Memory B cell (primary cell): ENCODE results near the gene ATM.
"Not testable (repeated sequence)": the region's sequence is repeated elsewhere in the genome, so short reads cannot be mapped to it uniquely, and the experiment has no call there.

ENCODE experiments used
- ATAC-seq: fragments of 150-1000 bp; cut with Tn5 transposase; 2 replicates; pipeline ENCODE4 v1.10.0; 2021; ENCODE audit warnings: low read depth, mild to moderate bottlenecking, moderate library complexity
- DNase-seq, 2 donors: peaks; one replicate each; pipeline ENCODE4 v3.0.0; 2022; ENCODE audit warnings: low spot score in 2 of 2
- H3K27ac Mint-ChIP-seq: one replicate; pipeline ENCODE4 v1.8.0; 2022; ENCODE audit warnings: mild to moderate bottlenecking, moderate library complexity, mixed read lengths
- H3K27me3 Mint-ChIP-seq: one replicate; pipeline ENCODE4 v1.8.0; 2022; ENCODE audit warnings: mixed read lengths
- H3K36me3 Mint-ChIP-seq: one replicate; pipeline ENCODE4 v1.8.0; 2022; ENCODE audit warnings: mild to moderate bottlenecking, mixed read lengths
- H3K4me1 Mint-ChIP-seq: one replicate; pipeline ENCODE4 v1.8.0; 2022; ENCODE audit warnings: mixed read lengths
- H3K4me3 Mint-ChIP-seq: one replicate; pipeline ENCODE4 v1.8.0; 2022; ENCODE audit warnings: mild to moderate bottlenecking, moderate library complexity, mixed read lengths
- H3K9me3 Mint-ChIP-seq: one replicate; pipeline ENCODE4 v1.8.0; 2022; ENCODE audit warnings: mixed read lengths

ATM gene

DNA sequence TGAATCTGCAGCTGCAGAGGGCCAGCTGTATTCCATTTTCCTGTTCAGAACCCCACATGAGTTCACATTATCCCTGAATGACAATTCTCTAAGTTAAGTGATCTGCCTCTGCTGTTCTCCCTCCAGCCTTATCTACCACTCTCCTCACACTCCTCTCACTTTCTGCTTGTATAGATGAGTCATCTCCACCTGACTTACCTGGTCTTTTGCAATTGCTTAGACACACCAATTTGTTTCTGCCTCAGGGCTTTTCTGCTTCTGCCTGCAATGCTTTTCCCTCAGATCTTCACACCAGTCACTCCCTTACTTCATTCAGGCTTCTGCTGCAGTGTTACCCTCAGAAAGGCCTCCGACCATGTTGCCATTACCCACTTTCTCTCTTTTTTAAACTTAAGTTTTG is 118.1 kb downstream of the ATM start:
- Mint-ChIP-seq H3K36me3 (peaks cover 19% of the 10 kb centered on the region), H3K4me1 (no peaks in the 10 kb centered on the region), H3K27ac (no peak overlapping the region), H3K4me3 (no peak overlapping the region), H3K27me3 (no peaks in the 10 kb centered on the region), H3K9me3 (no peaks in the 10 kb centered on the region)
- ATAC-seq (no peak), DNase-seq (no peak)

DNA sequence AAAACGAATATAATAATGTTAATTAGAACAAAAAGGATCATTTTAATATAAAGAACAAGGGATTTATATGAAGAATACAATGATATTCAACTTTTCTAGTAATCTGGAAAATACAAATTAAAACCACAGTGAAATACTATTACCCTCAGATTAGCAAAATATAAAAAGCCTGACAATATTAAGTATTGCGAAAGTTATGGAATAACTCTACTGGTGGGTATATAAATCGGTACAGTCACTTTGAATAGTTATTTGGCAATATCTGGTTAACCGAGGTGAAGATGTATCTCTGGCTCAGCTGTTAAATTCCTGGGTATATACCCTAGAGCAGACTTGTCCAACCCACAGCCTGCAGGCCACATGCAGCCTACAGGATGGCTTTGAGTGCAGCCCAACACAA is 118.8 kb downstream of the ATM start:
- no peak overlapping the region for H3K4me3 Mint-ChIP-seq
- peaks cover 17% of the 10 kb centered on the region for H3K36me3 Mint-ChIP-seq
- no peaks in the 10 kb centered on the region for H3K4me1 Mint-ChIP-seq
- no peak overlapping the region for H3K27ac Mint-ChIP-seq
- no peak for DNase-seq
- H3K27me3 Mint-ChIP-seq: no peaks in the 10 kb centered on the region
- ATAC-seq: no peak
- H3K9me3 Mint-ChIP-seq: no peaks in the 10 kb centered on the region

DNA sequence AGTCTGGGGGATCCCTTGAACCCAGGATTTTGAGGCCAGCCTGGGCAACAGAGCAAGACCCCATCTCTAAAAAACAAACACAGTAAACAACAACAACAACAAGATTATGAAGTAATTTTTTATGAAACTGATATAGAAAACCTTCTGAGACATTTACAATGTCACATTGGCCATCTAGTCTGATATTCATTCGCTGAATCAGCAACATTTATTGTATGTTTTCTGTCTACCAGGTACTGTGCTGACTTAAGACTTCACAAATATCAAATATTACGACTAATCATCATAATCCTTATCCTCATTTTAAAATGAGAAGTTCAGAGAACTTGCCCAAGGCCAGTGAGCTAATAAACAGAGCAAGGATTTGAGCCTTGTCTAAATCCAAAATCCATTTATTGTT is 120.8 kb downstream of the ATM start:
- H3K9me3 Mint-ChIP-seq: no peaks in the 10 kb centered on the region
- no peaks in the 10 kb centered on the region for H3K27me3 Mint-ChIP-seq
- DNase-seq (no peak), ATAC-seq (no peak)
- H3K27ac Mint-ChIP-seq: no peak overlapping the region
- no peak overlapping the region for H3K4me3 Mint-ChIP-seq
- H3K36me3 Mint-ChIP-seq: peaks cover 22% of the 10 kb centered on the region
- H3K4me1 Mint-ChIP-seq: no peaks in the 10 kb centered on the region

DNA sequence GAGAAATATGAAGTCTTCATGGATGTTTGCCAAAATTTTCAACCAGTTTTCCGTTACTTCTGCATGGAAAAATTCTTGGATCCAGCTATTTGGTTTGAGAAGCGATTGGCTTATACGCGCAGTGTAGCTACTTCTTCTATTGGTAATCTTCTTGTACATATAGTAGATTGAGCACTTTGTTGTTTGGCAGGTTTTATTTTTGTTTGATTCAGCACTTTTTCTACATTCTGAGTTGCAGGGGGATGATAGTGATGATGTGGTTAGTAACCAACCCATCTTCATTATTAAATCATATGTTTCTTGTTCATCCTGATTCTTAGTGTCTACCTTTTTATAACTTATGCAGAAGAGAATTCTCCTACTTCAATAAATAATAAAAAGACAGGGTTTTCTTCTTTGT is 122.9 kb downstream of the ATM start:
- no peaks in the 10 kb centered on the region for H3K27me3 Mint-ChIP-seq
- ATAC-seq (no peak), DNase-seq (no peak)
- no peak overlapping the region for H3K27ac Mint-ChIP-seq
- no peaks in the 10 kb centered on the region for H3K4me1 Mint-ChIP-seq
- no peaks in the 10 kb centered on the region for H3K9me3 Mint-ChIP-seq
- H3K36me3 Mint-ChIP-seq: peaks cover 38% of the 10 kb centered on the region
- H3K4me3 Mint-ChIP-seq: no peak overlapping the region

DNA sequence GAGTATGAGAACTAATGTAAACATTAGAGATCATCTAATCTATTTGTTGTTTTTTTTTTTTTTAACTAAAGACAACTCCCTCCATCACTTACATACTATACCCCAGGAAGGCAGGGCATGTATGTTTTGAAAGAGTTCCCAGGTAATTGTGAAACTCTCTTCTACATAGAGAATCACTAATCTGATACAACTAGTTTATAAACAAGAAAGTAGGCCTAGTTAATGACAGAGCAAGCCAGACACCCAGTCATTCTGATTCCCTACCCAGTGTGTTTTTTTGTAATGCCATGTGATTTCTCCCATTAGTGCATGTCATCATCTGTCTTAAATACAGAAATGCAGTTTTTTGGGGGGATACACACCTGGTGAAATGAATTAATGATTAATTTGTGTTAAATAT is 123.6 kb downstream of the ATM start:
- no peak for DNase-seq
- ATAC-seq: no peak
- no peaks in the 10 kb centered on the region for H3K4me1 Mint-ChIP-seq
- H3K27ac Mint-ChIP-seq: no peak overlapping the region
- no peaks in the 10 kb centered on the region for H3K27me3 Mint-ChIP-seq
- H3K36me3 Mint-ChIP-seq: peaks cover 38% of the 10 kb centered on the region
- no peaks in the 10 kb centered on the region for H3K9me3 Mint-ChIP-seq
- H3K4me3 Mint-ChIP-seq: no peak overlapping the region

DNA sequence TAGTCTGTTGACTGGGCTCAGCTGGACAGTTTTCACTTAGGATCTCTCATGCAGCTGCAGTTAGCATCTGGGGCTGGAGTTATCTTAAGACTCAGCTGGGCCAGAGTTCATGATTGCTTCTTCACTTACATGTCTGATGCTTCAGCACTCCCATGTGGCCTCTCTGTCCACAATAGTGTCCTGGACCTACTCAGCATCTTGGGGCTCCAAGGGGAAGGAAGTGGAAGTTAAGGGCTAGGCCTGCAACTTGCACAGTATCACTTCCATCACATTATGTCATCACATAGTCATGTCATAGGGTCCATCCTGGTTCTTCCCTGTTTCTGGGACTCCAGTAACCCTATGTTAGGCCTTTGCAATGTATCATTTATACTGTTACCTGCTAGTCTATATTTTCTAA is 128.6 kb downstream of the ATM start:
- H3K27ac Mint-ChIP-seq: no peak overlapping the region
- no peak for ATAC-seq
- H3K36me3 Mint-ChIP-seq: peaks cover 58% of the 10 kb centered on the region
- no peaks in the 10 kb centered on the region for H3K9me3 Mint-ChIP-seq
- H3K4me3 Mint-ChIP-seq: no peak overlapping the region
- no peak for DNase-seq
- H3K27me3 Mint-ChIP-seq: no peaks in the 10 kb centered on the region
- no peaks in the 10 kb centered on the region for H3K4me1 Mint-ChIP-seq

DNA sequence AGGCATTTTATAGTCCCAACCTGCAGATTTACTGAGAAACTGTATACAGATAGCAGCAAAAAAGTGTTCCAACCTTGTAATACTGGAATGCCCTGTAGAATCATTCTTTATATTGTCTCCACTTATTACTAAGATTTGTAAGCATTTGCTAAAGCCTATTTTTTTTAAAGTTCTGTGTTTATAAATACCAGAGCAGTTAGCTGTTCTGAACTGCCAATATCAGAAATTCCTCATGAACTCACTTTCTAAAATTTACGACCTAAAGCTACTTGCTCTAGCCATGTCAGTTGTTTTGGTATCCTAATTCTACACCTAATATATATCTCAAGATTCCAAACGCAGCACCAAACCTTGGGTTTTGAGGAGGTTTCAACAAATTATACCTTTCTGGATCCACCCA is 141.3 kb downstream of the ATM start:
- H3K36me3 Mint-ChIP-seq: peaks cover 35% of the 10 kb centered on the region
- H3K9me3 Mint-ChIP-seq: no peaks in the 10 kb centered on the region
- peak overlapping the region; percentile 73 for H3K27ac Mint-ChIP-seq
- no peaks in the 10 kb centered on the region for H3K27me3 Mint-ChIP-seq
- DNase-seq: no peak
- H3K4me1 Mint-ChIP-seq: no peaks in the 10 kb centered on the region
- no peak overlapping the region for H3K4me3 Mint-ChIP-seq
- no peak for ATAC-seq

DNA sequence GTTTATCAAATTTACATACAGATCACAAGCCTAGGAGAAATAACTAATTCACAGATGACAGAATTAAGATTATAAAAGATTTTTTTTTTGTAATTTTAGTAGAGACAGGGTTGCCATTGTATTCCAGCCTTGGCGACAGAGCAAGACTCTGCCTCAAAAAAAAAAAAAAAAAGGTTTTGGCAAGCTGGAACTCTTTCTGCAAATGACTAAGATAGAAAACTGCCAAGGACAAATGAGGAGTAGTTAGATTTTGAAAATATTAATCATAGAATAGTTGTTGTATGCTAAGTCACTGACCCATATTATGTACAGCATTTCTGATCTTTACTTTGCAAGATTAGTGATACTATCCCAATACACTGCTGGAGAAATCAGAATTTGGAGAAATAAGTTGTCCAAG is 145.3 kb downstream of the ATM start:
- Mint-ChIP-seq H3K27ac (no peak overlapping the region), H3K9me3 (peaks cover 6% of the 10 kb centered on the region), H3K36me3 (peaks cover 39% of the 10 kb centered on the region), H3K4me1 (no peaks in the 10 kb centered on the region), H3K27me3 (no peaks in the 10 kb centered on the region), H3K4me3 (no peak overlapping the region)
- ATAC-seq (no peak), DNase-seq (no peak)

DNA sequence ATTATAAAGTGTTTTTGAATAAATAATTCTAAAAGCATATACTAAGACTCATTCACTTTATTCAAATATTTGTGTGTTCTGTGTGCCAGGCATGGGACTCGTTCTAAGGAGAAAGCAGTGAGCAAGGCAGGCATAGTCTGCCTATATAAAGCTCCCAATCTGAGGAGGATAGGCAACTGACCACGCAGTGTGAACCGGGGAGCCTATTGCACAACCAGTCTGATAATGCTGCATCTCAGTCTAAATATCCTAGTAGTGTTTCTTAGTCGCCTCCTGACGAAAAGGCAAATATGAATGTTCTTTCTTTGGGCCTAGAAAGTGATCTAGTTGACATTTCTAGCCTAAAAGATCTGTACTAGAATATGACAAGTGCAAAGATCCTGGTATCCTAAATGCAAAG is 146.2 kb downstream of the ATM start:
- no peaks in the 10 kb centered on the region for H3K4me1 Mint-ChIP-seq
- H3K27ac Mint-ChIP-seq: no peak overlapping the region
- ATAC-seq: no peak
- H3K36me3 Mint-ChIP-seq: peaks cover 37% of the 10 kb centered on the region
- no peak for DNase-seq
- peaks cover 6% of the 10 kb centered on the region for H3K9me3 Mint-ChIP-seq
- no peaks in the 10 kb centered on the region for H3K27me3 Mint-ChIP-seq
- H3K4me3 Mint-ChIP-seq: no peak overlapping the region

DNA sequence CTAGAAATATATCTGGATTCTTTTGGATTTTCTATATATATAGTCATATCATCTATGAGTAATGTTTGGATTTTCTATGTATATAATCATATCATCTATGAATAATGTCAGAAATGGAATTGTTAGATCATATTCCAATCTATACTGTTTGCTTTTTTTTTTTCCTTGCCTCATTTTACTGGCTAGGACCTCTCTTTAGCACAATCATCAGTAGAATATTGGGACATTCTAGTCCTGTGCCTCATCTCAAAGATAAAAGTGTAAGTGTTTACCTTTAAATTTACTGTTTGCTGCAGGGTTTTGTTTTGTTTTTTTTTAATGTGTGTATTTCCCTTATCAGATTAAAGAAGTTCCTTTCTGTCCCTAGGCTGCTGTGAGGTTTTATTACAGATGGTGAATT is 147.4 kb downstream of the ATM start:
- Mint-ChIP-seq H3K4me3 (no peak overlapping the region), H3K9me3 (peaks cover 7% of the 10 kb centered on the region), H3K27me3 (no peaks in the 10 kb centered on the region), H3K36me3 (peaks cover 29% of the 10 kb centered on the region), H3K4me1 (no peaks in the 10 kb centered on the region), H3K27ac (no peak overlapping the region)
- no peak for ATAC-seq
- DNase-seq: no peak

DNA sequence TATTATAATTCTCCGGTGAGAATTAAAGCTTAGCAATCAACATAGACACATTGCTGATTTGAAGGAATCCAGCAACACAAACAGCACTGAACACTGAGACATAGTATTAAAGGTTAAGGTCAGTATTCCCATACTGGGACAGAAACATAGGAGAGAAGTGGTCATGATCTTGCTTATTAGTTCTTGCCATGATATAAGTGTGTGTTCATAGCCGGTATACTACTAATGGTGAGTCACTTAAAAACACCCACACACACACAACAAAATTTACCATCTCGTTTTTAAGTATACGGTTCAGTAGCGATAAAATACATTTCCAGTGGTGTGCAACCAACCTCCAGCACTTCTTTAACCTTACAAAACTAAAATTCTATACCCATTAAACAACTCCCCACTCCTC is 148.1 kb downstream of the ATM start:
- H3K27me3 Mint-ChIP-seq: no peaks in the 10 kb centered on the region
- H3K27ac Mint-ChIP-seq: no peak overlapping the region
- H3K9me3 Mint-ChIP-seq: peaks cover 7% of the 10 kb centered on the region
- DNase-seq: no peak
- no peak overlapping the region for H3K4me3 Mint-ChIP-seq
- peaks cover 29% of the 10 kb centered on the region for H3K36me3 Mint-ChIP-seq
- H3K4me1 Mint-ChIP-seq: no peaks in the 10 kb centered on the region
- no peak for ATAC-seq

DNA sequence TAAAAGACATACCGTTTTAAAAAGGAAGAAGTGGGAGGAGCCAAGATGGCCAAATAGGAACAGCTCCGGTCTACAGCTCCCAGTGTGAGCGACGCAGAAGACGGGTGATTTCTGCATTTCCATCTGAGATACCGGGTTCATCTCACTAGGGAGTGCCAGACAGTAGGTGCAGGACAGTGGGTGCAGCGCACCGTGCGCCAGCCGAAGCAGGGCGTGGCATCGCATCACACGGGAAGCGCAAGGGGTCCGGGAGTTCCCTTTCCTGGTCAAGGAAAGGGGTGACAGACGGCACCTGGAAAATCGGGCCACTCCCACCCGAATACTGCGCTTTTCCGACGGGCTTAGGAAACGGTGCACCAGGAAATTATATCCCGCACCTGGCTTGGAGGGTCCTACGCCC is 150.6 kb downstream of the ATM start:
- not testable (repeated sequence) for DNase-seq, H3K27me3 Mint-ChIP-seq, ATAC-seq, H3K4me3 Mint-ChIP-seq, H3K4me1 Mint-ChIP-seq, H3K27ac Mint-ChIP-seq, H3K9me3 Mint-ChIP-seq
- peaks cover 16% of the 10 kb centered on the region for H3K36me3 Mint-ChIP-seq

DNA sequence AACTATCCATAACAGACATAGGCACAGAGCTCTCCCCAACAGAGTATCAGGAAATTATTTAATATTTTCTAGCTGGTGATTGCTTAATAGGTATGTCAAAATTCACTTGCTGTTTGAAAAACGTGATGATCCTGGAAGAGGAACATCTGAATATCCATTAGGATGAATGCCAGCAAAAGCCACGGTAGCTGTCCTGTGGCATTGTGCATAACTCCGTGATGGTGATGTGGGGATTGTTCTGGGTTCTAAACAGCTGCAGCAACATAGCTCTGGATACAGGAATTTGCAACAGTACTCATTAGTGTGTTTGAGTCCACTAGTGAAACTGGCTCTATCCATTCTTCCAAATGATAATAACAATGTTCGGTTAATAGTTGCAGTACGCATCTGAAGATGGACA is 165.7 kb downstream of the ATM start:
- DNase-seq (no peak), ATAC-seq (no peak)
- Mint-ChIP-seq H3K4me3 (no peak overlapping the region), H3K27me3 (no peaks in the 10 kb centered on the region), H3K4me1 (no peaks in the 10 kb centered on the region), H3K36me3 (peaks cover 3% of the 10 kb centered on the region), H3K27ac (no peak overlapping the region), H3K9me3 (peaks cover 1% of the 10 kb centered on the region)

DNA sequence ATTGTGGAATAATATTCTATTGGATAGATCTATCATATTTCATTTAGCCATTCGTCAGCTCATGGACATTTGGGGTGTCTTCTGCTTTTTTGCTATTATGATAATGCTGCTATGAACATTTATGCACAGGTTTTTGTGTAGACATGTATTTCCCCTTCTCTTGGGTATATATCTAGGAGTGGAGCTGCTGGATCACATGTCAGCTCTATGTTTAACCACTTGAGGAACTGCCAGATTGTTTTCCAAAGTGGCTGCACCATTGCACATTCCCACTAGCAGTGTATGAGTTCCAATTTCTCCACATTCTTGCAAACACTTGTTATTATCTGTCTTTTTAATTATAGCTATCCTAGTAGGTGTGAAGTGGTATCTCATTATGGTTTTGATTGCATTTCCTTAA is 169.5 kb downstream of the ATM start:
- ATAC-seq: no peak
- DNase-seq: no peak
- Mint-ChIP-seq H3K27me3 (no peaks in the 10 kb centered on the region), H3K9me3 (peaks cover 1% of the 10 kb centered on the region), H3K27ac (no peak overlapping the region), H3K4me3 (no peak overlapping the region), H3K36me3 (peaks cover 3% of the 10 kb centered on the region), H3K4me1 (no peaks in the 10 kb centered on the region)

DNA sequence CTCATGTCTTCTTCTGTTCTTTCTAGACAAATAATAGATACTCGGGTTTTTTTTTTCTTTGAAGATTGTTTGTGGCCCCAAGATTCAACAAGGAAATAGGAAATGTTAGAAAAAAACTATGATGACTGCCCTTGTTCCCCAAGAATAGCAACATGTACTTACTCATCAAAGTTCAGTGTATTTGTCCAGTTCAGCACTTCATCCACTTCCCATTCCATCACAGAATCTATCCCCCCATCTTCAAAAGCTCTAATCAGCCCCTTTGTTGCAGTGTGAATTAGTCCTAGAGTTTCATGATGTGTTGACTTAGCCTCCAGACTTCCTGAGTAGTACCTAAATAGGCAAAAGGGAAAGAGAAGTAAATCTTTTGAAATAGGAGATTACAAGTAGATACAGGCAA is 170.2 kb downstream of the ATM start:
- ATAC-seq (no peak), DNase-seq (no peak)
- no peaks in the 10 kb centered on the region for H3K27me3 Mint-ChIP-seq
- H3K4me3 Mint-ChIP-seq: no peak overlapping the region
- no peaks in the 10 kb centered on the region for H3K4me1 Mint-ChIP-seq
- H3K36me3 Mint-ChIP-seq: peaks cover 3% of the 10 kb centered on the region
- H3K27ac Mint-ChIP-seq: no peak overlapping the region
- peaks cover 1% of the 10 kb centered on the region for H3K9me3 Mint-ChIP-seq
